T47D (cell line): Measurements from ENCODE around the gene NPHS1.
"Not testable (repeated sequence)": the region's sequence is repeated elsewhere in the genome, so short reads cannot be mapped to it uniquely, and the experiment has no call there.

ENCODE experiments used
- DNase-seq, 2 experiments: peaks; one replicate each; pipeline versions ENCODE4 v3.0.0 to v3.0.0-alpha.2; 2011 to 2012; ENCODE audit warnings: low read depth in 1 of 2, low spot score in 1 of 2
- JUND ChIP-seq: IDR thresholded peaks from 2 replicates; pipeline ENCODE4 v1.6.1; 2012; ENCODE audit warnings: low read depth
- in situ Hi-C: cut with HindIII; loops from 2 replicates; pipeline ENCODE4 v1.10.0; 2016; ENCODE audit warnings: low sequenced_read_pairs, low pct_unique_long_range_greater_than_20kb

Gene NPHS1

GRCh38 chr19:35811317-35812219, 40.7 kb downstream of the NPHS1 start:
- in situ Hi-C loops, result no loop called here
- TF ChIP-seq JUND, result no peak
- no peak for DNase-seq

GRCh38 chr19:35807633-35808032, 44.7 kb downstream of the NPHS1 start:
- TF ChIP-seq JUND, result no peak
- no peak for DNase-seq
- in situ Hi-C loops, result no loop called here

- in situ Hi-C loops, result no loop called here
- TF ChIP-seq JUND, result no peak
- DNase-seq, result no peak
These were observed 45.7 kb downstream of the NPHS1 start for GRCh38 chr19:35806597-35806996.

- no peak for TF ChIP-seq JUND
- in situ Hi-C loops, result no loop called here
- DNase-seq, result peak in 1 of 2 experiments; percentile 20
These were observed 46.7 kb downstream of the NPHS1 start for GRCh38 chr19:35805526-35806102.

GRCh38 chr19:35801828-35802227, 50.5 kb downstream of the NPHS1 start:
- no peak for TF ChIP-seq JUND
- in situ Hi-C loops, result no loop called here
- no peak for DNase-seq

GRCh38 chr19:35797663-35798062, 54.6 kb downstream of the NPHS1 start:
- in situ Hi-C loops, result no loop called here
- TF ChIP-seq JUND, result no peak
- DNase-seq, result no peak

GRCh38 chr19:35796645-35797542, 55.4 kb downstream of the NPHS1 start:
- no peak for DNase-seq
- in situ Hi-C loops, result no loop called here
- no peak for TF ChIP-seq JUND

GRCh38 chr19:35795564-35795963, 56.7 kb downstream of the NPHS1 start:
- DNase-seq, in situ Hi-C loops: not testable (repeated sequence)

- no peak for TF ChIP-seq JUND
- no peak for DNase-seq
- in situ Hi-C loops, result no loop called here
These were observed 58.7 kb downstream of the NPHS1 start for GRCh38 chr19:35793381-35794165.

GRCh38 chr19:35792888-35793287, 59.4 kb downstream of the NPHS1 start:
- in situ Hi-C loops, result no loop called here
- no peak for DNase-seq
- no peak for TF ChIP-seq JUND

- DNase-seq, result no peak
- in situ Hi-C loops, result no loop called here
- no peak for TF ChIP-seq JUND
These were observed 60.0 kb downstream of the NPHS1 start for GRCh38 chr19:35792312-35792711.

GRCh38 chr19:35791814-35792279, 60.5 kb downstream of the NPHS1 start:
- no peak for DNase-seq
- in situ Hi-C loops, result no loop called here
- TF ChIP-seq JUND, result no peak
